Panc1 (cell line): Measurements from ENCODE around the gene DHRSX. TPM values are rescaled to one million over a fixed set of nuclear protein-coding genes. Genes with fewer than 3 reads are reported as not detected.

Experiments used
- ATAC-seq: fragments of 200-7000 bp; cut with Tn5 transposase; 2 replicates; pipeline ENCODE4 v1.9.1; 2020; ENCODE audit warnings: mild to moderate bottlenecking, moderate library complexity
- BruUV-seq: library from RNA; stranded (reverse); fragments of 400-500 nt; replicated peaks from 2 replicates; lab custom pipeline; 2021; lab: Mats Ljungman, UMichigan
- CTCF ChIA-PET: fragments of 300-600 bp; sonication (Branson Sonifier 250); formaldehyde crosslinking; loops from one replicate; lab custom pipeline; 2022; ENCODE audit warnings: antibody characterized with exemption; lab: Charles Lee
- POLR2A ChIA-PET: fragments of 300-600 bp; sonication (Branson Sonifier 250); formaldehyde crosslinking; loops from one replicate; lab custom pipeline; 2022; ENCODE audit warnings: antibody characterized with exemption; lab: Charles Lee
- DNase-seq: peaks from one replicate; pipeline ENCODE4 v3.0.0-alpha.2; 2010; ENCODE audit warnings: low read depth, low spot score
- H3K27ac ChIP-seq: 2 replicates; pipeline ENCODE4 v1.5.1; 2011; ENCODE audit warnings: mild to moderate bottlenecking, low read length, inconsistent platforms
- H3K27me3 ChIP-seq: fragments of 200-500 bp; sonication (Bioruptor generic); 2 replicates; pipeline ENCODE4 v1.6.0; 2014; ENCODE audit warnings: low read length, inconsistent platforms; ENCODE audit not compliant: control insufficient read depth, insufficient read depth
- H3K36me3 ChIP-seq: fragments of 200-500 bp; sonication (Bioruptor generic); 2 replicates; pipeline ENCODE4 v1.5.1; 2014; ENCODE audit warnings: inconsistent platforms, mild to moderate bottlenecking, low read length, moderate library complexity; ENCODE audit not compliant: control insufficient read depth, insufficient read depth
- H3K4me1 ChIP-seq: 2 replicates; pipeline ENCODE4 v1.5.1; 2011; ENCODE audit warnings: inconsistent platforms, mild to moderate bottlenecking, low read length, moderate library complexity; ENCODE audit not compliant: control insufficient read depth, insufficient read depth
- H3K4me3 ChIP-seq, 2 experiments: 2 replicates each; pipeline ENCODE4 v1.5.1; 2011 to 2012; ENCODE audit warnings: low read depth in 2 of 2, low read length in 2 of 2, mild to moderate bottlenecking in 2 of 2, inconsistent platforms in 1 of 2, moderate library complexity in 1 of 2
- H3K9me3 ChIP-seq: fragments of 200-500 bp; sonication (Bioruptor generic); 2 replicates; pipeline ENCODE4 v1.5.1; 2014; ENCODE audit warnings: low read depth, mild to moderate bottlenecking, inconsistent platforms, low read length, moderate library complexity; ENCODE audit not compliant: control insufficient read depth, insufficient read depth
- POLR2AphosphoS5 ChIP-seq: IDR thresholded peaks from 2 replicates; pipeline ENCODE4 v1.6.1; 2012; ENCODE audit warnings: mild to moderate bottlenecking, low read depth, low read length, moderate library complexity
- SIN3A ChIP-seq: IDR thresholded peaks from 2 replicates; pipeline ENCODE4 v1.6.1; 2012; ENCODE audit warnings: low read depth, mild to moderate bottlenecking, low read length, moderate library complexity, borderline replicate concordance; ENCODE audit not compliant: insufficient read depth
- TCF7L2 ChIP-seq: IDR thresholded peaks from 2 replicates; pipeline ENCODE4 v1.6.1; 2011; ENCODE audit warnings: mild to moderate bottlenecking, low read depth, low read length, inconsistent platforms
- in situ Hi-C: cut with HindIII; loops from 2 replicates; pipeline ENCODE4 v1.10.0; 2016; ENCODE audit warnings: low sequenced_read_pairs, low pct_unique_long_range_greater_than_20kb
- intact Hi-C: fragments of 100-400 bp; cut with micrococcal nuclease; formaldehyde crosslinking; loops from one replicate; pipeline ENCODE4 v1.10.0; 2022; ENCODE audit not compliant: unreplicated experiment
- total RNA-seq: library from RNA; stranded (reverse); gene quantifications from one replicate; pipeline ENCODE4 v1.2.1, GENCODE V29; 2021; ENCODE audit not compliant: unreplicated experiment
- TF ChIP-seq, protein P1 (sequence below): fragments of 450-650 bp; IDR thresholded peaks from 2 replicates; pipeline ENCODE4 v1.5.1; 2017; ENCODE audit warnings: mild to moderate bottlenecking
- TF ChIP-seq, protein P2 (sequence below), 2 experiments: IDR thresholded peaks; 2 replicates each; pipeline ENCODE4 v1.6.1; 2011 to 2012; ENCODE audit warnings: low read depth in 2 of 2, control low read depth in 1 of 2, low read length in 1 of 2, mild to moderate bottlenecking in 1 of 2, moderate library complexity in 1 of 2; ENCODE audit not compliant: insufficient read depth in 1 of 2

The DHRSX gene
- total RNA-seq, 1 experiment from 2014 or later: 20.1 TPM

DNA sequence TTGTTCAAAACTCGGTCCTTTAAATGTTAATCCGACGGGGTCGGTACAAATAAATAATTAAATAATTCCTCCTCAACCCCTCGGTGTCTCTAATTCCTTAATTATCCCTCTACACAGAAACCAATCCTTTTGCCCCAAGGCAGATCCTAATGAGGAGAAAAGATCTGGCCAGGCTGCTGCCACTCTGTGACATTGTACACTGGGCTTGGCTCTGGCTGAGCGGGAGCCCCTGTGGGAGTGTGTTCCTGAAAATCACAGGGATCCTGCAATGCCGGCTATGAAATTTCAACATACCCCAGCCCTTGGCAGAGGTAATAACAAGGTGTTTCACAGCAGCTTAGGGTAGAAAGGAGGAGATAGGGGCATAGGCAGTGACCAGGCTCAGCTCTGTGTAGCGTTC lies 96.0 kb downstream of the DHRSX start:
- ChIA-PET CTCF (no interaction called here), POLR2A (no interaction called here)
- TF ChIP-seq POLR2AphosphoS5: no peak
- no peak for TF ChIP-seq SIN3A
- TF ChIP-seq, protein P1, sequence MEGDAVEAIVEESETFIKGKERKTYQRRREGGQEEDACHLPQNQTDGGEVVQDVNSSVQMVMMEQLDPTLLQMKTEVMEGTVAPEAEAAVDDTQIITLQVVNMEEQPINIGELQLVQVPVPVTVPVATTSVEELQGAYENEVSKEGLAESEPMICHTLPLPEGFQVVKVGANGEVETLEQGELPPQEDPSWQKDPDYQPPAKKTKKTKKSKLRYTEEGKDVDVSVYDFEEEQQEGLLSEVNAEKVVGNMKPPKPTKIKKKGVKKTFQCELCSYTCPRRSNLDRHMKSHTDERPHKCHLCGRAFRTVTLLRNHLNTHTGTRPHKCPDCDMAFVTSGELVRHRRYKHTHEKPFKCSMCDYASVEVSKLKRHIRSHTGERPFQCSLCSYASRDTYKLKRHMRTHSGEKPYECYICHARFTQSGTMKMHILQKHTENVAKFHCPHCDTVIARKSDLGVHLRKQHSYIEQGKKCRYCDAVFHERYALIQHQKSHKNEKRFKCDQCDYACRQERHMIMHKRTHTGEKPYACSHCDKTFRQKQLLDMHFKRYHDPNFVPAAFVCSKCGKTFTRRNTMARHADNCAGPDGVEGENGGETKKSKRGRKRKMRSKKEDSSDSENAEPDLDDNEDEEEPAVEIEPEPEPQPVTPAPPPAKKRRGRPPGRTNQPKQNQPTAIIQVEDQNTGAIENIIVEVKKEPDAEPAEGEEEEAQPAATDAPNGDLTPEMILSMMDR: no peak
- TF ChIP-seq TCF7L2: no peak
- TF ChIP-seq, protein P2, sequence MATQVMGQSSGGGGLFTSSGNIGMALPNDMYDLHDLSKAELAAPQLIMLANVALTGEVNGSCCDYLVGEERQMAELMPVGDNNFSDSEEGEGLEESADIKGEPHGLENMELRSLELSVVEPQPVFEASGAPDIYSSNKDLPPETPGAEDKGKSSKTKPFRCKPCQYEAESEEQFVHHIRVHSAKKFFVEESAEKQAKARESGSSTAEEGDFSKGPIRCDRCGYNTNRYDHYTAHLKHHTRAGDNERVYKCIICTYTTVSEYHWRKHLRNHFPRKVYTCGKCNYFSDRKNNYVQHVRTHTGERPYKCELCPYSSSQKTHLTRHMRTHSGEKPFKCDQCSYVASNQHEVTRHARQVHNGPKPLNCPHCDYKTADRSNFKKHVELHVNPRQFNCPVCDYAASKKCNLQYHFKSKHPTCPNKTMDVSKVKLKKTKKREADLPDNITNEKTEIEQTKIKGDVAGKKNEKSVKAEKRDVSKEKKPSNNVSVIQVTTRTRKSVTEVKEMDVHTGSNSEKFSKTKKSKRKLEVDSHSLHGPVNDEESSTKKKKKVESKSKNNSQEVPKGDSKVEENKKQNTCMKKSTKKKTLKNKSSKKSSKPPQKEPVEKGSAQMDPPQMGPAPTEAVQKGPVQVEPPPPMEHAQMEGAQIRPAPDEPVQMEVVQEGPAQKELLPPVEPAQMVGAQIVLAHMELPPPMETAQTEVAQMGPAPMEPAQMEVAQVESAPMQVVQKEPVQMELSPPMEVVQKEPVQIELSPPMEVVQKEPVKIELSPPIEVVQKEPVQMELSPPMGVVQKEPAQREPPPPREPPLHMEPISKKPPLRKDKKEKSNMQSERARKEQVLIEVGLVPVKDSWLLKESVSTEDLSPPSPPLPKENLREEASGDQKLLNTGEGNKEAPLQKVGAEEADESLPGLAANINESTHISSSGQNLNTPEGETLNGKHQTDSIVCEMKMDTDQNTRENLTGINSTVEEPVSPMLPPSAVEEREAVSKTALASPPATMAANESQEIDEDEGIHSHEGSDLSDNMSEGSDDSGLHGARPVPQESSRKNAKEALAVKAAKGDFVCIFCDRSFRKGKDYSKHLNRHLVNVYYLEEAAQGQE (IDR thresholded peaks at IDR 0.05; ENCODE audit: insufficient read depth in 1 of 2, low read depth in 2 of 2, low read length in 1 of 2): no peak
- H3K4me3 ChIP-seq: no peak overlapping the region
- no TSS peak for BruUV-seq
- in situ Hi-C loops: no loop called here
- no peaks in the 10 kb centered on the region for H3K4me1 ChIP-seq
- H3K27me3 ChIP-seq: no peaks in the 10 kb centered on the region
- no peaks in the 10 kb centered on the region for H3K9me3 ChIP-seq
- no peaks in the 10 kb centered on the region for H3K36me3 ChIP-seq
- no peak overlapping the region for H3K27ac ChIP-seq
- no peak for DNase-seq
- no peak for ATAC-seq
- intact Hi-C loops: no loop called here

DNA sequence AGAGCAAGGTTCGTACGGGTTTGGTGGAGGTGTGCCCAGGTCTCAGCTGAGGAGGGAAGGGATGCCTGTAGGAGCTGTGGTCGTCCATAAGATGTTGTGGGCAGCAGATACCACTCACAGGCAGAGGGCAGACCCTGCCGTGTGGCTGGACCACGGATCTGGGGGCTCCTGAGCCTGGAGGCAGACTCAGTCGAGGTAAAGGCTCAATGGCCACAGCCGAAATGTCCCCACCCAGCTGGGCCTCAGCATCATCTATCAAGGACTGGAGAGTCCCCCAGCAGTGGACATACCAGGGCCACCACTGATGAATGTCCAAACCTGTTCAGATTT lies 98.5 kb downstream of the DHRSX start:
- no TSS peak for BruUV-seq

More for the DNA sequence above, 98.5 kb downstream of the DHRSX start:
- ATAC-seq (no peak), DNase-seq (no peak)
- CTCF ChIA-PET: no interaction called here
- Histone ChIP-seq H3K27ac (no peak overlapping the region), H3K36me3 (no peaks in the 10 kb centered on the region), H3K4me3 (no peak overlapping the region), H3K27me3 (no peaks in the 10 kb centered on the region), H3K4me1 (no peaks in the 10 kb centered on the region), H3K9me3 (no peaks in the 10 kb centered on the region)
- intact Hi-C loops: no loop called here
- in situ Hi-C loops: no loop called here
- POLR2A ChIA-PET: no interaction called here
- TF ChIP-seq SIN3A (no peak), POLR2AphosphoS5 (no peak), TCF7L2 (no peak)
- TF ChIP-seq, protein P2 (IDR thresholded peaks at IDR 0.05; ENCODE audit: insufficient read depth in 1 of 2, low read depth in 2 of 2, low read length in 1 of 2): no peak
- TF ChIP-seq, protein P1: no peak
